Dermis microvascular lymphatic vessel endothelial cell (primary cell): ENCODE measurements around the gene TARS1. TPM values are rescaled to one million over a fixed set of nuclear protein-coding genes. Genes with fewer than 3 reads are reported as not detected.

Experiments
- DNase-seq, 2 donors: peaks; one replicate each; pipeline versions ENCODE4 v3.0.0 to v3.0.0-alpha.2; 2010; ENCODE audit warnings: low read depth in 2 of 2
- total RNA-seq: library from RNA; depleted of rRNA; stranded (reverse); fragments of >200 nt; gene quantifications from 2 replicates; pipeline ENCODE4 v1.2.1, GENCODE V29; 2014

TARS1 gene
- 101 and 149 TPM in 2 replicates for total RNA-seq

DNA sequence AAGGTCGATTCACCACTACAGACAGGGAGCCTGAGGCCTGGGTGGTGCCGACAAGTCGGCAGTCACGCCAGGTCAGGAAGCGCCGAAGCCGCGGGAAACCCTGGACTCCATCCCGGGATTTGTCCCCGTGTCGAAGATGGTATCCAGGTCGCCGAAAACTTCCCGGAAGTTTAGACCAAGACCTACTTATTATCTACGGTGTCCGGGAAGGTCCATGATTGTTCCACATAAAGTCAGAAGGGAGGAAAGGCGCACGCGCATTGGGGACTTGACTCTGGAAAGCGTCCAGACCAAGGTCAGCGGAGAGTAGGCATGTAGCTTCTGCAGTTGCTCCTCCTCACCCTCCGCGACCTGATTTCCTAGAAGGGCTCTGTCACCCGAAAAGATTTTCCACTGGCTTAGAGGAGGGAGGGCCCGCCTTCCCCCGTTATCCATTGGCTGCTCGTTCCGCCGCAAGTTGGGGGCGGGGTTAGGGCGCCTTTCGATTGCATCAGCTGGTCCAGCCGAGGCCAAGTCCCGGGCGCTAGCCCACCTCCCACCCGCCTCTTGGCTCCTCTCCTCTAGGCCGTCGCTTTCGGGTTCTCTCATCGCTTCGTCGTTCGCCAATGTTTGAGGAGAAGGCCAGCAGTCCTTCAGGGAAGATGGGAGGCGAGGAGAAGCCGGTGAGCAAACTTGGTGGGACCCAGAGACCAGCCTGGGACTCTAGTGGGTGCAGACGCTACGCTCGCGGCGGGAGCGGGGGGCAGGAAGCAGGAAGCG is at the start of gene TARS1:
TARS1 (plus strand) TSS at position 484 of the 759 bp plus-strand sequence; CDS start at position 606, 122 bp downstream.
- DNase-seq = peak; percentile 100

DNA sequence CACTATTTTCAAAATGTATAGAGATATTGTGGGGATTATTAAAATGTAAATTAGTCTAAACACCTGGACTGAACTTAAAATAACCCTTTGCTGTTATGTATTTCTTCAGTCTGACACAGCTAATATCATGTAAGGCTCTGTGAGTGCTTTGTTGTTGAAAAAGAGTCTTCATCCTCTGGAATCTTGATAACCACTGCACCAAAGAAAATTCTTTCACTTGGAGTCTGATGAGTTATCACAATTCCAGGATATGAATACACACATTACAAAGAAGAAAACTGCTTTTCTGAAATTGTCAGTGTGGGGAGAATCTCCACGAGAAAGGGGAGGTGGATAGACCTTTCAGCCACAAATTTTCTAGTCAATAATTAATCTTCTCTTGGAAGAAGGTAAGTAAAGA is 42.3 kb upstream of the TARS1 start:
- DNase-seq = peak in 1 of 2 donors; percentile 2

DNA sequence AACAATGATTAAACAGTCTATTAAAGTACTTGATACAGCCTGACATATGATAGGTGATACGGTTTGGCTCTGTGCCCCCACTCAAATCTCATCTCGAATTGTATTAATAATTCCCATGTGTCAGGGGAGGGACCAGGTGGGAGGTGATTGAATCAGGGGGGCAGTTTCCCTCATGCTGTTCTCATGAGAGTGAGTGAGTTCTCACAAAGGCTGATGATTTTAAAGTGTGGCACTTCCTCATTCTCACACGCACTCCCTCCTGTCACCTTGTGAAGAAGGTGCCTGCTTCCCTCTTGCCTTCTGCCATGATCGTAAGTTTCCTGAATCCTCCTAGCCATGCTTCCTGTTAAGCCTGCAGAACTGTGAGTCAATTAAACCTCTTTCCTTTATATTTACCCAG is 40.1 kb upstream of the TARS1 start:
- DNase-seq = peak in 1 of 2 donors; percentile 77

DNA sequence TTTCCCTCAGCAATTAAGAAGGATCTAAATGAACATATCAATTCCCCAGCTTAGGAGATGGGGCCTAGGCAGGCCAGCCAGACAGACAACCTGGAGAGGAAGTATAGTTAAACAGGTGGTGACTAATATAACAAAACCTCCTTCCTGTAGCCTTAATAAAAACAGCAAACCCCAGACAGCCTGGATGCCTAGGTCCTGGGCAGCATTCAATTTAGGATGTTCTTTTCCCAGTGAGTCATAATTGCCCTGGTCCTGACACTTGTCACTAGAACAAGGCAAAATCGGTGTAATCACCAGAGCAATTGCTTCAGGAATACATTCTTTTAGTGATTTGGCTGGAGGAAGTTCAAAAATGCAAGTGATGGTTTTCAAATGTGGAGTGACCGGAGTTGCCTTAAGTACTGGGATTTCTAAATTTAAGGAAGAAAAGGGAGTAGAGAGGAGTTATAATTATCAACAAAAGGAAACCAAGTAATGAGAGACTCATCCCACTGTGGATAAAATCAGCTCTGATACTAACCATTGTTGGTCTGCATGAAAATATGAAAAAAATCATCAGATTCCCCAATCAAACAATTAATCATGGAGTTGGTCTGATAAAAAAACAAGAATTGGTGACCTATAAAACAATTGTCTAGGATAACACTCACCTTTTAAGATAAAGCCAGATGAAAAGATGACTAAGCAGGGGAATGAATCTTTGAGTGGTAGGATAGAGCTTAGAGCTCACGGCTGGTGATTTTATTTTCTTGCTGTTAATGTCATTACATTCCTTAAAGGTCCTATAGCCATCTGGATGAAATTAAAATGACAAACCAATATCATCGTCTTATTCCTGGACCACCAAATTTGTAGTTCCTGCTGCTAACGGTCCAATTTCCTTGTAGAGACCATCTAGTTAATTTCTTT is 39.0 kb upstream of the TARS1 start:
- DNase-seq = peak; percentile 80 to 93

DNA sequence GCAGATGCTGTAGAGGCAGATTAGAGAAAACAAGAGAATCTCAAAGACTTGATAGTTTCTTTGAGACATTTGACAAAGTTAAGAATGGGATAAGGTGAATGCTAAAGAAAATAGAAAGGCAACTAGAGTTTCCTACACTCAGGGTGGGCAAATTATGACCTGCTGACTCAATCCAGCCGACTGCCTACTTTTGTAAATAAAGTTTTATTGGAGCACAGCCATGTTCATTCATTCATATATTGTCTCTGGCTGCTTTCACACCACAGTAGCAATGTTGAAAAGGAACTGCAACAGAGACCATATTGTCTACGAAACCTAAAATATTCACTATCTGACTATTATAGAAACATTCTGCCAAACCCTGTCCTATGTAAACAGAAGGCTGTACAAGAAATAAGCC is 37.6 kb upstream of the TARS1 start:
- DNase-seq = no peak

DNA sequence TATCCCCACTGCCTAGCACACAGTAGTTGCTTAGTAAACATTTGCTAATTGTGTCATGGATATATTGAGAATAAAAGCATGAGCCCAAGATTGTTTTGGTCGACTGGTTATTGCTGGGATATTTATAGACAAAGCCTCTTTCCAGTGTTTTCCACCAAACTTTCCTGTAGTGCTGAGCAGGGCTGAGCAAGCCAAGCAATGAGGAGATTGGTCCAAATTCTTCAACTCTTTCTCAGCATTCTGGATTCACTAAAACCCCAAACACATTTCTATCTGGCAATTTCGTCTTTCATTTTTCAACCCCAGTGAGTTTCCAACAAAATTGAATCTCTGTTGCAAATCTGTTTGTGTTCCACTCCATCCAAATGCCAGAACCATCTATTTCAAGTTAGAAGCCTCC is 31.9 kb upstream of the TARS1 start:
- DNase-seq = no peak

DNA sequence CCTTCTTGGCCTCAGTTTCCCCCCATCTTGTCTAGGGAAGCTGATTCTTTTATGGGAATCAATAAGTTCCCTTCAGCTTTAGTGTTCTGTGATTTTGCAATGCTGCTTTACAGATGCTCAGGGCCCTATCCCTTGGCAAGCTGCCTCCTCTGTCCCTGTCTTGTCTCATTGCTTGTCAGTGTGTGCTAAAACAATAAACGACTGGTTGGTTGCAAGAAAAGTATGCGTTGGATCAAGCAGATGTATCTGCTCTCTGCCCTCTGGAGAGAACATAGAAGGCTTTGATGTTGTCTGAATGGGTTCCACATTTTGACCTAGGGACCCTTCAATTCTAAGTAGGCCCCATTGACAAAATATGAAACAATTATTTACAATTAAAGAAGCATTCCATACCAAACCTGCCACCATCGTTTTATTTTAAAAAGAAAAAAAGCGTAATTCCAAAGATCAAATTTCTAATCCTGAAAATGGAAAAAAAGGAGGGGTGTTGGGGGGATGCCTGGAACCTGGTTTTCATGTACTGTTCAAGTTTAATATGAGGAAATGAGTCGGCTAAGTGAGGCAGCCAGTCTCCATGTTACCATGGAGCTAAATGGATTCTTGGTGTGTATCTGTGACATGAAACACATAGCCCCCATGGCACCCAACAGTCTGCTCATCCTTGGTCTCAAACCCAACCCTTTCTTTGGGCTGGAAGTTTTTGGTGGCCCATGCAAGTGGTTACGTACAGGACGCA is 31.2 kb upstream of the TARS1 start:
- DNase-seq = no peak

DNA sequence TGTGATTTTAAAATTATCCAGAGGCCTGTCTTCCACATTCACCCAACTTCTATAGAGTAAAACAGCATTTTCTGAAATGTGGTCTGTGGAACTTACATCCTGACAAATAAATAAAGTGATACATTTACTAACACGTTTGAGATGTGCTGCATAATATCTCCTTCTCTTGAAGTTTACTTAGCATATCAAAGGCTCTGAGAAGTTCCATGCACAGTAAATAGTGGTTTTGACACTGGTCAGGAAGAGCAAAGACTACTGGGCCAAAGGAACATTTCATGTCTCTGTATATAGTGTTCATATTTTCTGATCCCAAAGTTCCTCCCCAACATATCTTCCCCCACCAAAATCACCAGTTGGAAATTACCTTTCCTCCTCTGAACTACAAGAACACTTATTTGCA is 30.5 kb upstream of the TARS1 start:
- no peak for DNase-seq

DNA sequence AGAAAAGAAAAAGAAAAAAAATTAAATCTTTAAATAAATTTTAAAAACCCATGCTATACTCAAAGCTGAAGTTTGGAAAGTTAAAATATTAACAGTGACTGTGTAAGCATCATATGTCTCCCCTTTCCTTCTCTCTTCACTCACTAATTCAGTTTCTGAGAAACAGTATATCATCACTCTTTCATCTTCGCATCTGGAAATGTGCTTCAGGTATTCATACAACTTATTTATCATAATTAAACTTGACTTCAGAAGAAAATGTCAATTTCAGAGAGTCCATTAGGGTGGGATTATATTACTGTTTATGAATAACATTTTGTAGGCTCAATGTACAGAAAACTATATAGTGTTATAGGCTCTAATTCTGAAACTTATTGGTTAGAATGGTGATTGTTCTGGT is 29.3 kb upstream of the TARS1 start:
- DNase-seq = no peak

DNA sequence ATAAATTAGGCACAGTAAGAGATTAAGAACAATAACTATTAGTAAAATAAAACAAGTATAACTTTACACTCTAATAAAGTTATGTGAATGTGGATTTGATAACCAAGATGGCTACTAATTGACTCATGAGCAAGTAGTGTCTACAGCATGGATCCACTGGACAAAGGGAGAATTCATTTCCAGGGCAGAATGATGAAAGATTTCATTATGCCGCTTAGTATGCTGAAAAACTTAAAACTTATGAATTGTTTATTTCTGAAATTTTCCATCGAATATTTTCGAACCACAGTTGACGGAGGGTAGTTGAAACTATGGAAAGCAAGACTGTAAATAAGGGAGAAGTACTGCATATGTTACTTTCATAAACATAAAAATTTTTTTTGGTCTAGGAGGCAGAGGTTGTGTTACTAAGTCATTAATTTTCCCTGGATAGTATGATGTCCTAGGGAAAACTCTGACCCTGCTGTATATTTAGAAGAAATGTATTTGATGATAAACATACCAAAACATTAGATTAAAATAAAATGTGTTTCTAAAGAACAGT is 24.9 kb upstream of the TARS1 start:
- DNase-seq = no peak

DNA sequence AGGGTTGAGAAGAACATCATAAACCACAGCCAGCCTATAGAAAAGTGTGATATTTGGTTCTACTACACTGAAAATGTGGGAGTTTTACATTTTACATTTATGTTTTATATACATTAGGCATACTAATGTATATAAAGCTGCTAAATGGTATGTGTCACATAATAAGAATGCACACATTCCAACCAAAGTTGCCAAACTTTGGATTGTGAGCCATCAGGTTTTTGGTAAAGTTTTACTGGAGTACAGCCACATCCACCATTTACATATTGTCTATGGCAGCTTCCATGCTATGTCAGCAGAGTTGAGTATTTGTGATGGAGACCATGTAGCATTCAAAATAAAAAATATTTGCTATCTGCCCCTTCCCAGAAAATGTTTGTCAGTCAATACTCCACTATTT is 23.1 kb upstream of the TARS1 start:
- no peak for DNase-seq

DNA sequence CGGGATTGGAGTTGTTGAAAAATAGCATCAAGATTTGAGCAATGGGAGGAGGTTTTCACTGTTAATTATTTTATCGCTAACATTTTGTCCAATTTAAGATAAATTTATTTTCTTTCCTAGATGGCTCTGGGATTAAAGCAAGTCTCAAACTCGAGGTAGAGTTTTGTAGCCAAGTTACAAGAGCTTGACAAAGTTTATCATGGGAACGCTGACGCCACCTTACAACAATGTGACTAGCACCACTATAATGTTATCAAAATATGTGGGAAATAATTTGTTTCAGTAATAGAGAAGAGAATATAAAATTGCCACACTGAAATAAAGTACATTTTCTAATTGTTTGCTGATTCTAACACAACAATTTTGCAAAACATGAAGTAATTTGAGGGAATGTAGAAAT is 19.8 kb upstream of the TARS1 start:
- DNase-seq = no peak

DNA sequence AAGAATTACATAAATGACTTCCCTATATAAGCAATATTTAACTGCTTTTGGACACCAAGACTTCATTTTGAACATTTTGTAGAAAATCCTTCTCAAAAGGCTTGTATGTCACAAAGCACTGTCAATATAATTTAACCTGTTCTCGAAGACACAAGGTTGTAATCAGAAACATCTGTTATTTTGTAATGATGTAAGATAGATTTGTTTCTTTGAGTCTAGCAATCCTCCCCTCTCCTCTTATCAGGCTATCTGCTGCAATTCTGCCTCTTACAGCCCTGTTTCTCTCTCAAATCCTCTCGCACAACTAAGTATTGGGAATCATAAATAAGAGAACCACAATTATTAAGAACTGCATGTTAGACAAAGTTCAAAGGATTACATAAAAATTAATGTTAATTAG is 18.6 kb upstream of the TARS1 start:
- no peak for DNase-seq

DNA sequence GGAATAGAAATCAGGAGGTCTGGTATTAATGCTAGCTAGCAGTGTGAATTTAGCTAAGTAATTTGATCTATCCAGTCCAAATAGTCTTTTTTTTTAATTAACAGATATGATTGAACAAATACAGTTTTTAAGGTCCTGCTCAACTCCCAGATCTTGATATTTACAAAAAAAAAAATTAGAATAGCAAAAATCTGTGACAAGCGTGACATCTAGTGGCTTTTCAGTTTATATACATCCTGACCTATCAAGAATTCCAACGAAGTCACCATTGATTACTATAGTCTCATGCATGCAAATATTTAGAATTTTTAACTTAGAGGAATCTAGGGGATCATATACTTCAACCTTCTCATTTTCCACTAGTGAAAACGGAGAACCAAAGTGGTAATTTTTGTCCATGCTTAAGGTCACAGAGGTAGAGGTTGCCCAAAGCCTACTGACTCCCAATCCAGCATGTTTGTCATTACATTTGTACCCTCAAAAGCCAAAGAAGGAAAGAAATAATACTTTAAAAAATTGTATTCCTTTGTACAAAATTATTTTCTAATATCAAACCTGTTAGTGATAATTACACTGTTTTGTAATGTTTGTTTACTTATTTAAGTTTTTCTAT is 17.6 kb upstream of the TARS1 start:
- peak; percentile 44 to 62 for DNase-seq

DNA sequence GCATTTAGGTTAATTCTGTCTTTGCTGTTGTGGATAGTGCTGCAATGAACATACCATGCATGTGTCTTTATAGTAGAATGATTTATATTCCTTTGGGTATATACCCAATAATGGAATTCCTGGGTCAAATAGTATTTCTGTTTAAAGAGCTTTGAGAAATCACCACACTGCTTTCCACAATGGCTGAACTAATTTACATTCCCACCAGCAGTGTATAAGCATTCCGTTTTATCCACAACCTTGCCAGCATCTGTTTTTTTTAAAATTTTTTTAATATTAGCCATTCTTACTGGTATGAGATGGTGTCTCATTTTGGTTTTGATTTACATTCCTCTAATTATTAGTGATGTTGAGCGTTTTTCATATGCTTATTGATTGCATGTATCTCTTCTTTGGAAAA is 15.5 kb upstream of the TARS1 start:
- DNase-seq = no peak

DNA sequence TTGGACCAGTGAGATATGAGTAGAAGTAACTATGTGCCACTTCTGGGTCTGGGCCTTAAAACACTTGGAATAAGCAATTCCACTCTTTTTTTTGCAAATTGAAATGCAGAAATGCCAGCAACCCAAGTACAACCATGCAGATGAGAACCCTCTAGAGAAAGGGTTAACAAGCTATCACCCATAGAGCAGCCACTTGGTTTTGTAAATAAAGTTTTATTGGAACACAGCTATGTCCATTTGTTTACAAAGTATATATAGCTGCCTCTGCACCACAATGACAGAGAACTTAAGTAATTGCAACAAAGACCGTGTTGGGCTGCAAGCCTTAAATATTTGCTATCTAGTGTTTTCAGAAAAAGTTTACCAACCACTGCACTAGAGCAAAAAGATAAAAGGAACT is 9.8 kb upstream of the TARS1 start:
- DNase-seq = no peak

DNA sequence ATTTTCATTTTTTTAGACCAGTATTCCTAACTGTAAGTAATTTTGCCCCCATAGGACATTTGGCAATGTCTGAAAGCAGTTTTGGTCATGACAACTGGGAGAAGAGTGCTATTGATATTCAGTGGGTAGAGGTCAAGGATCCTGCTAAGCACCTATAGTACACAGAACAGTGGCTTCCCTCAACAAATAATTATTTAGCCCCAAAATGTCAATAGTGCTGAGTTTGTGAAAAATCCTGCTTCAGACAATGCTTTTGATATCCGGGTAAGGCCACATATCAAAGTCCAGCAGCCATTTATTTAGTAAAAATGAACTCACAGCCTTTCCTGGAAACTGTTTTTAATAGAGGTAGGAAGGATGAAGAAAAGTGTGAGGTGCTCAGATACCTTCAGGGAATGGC is 8.1 kb upstream of the TARS1 start:
- no peak for DNase-seq

DNA sequence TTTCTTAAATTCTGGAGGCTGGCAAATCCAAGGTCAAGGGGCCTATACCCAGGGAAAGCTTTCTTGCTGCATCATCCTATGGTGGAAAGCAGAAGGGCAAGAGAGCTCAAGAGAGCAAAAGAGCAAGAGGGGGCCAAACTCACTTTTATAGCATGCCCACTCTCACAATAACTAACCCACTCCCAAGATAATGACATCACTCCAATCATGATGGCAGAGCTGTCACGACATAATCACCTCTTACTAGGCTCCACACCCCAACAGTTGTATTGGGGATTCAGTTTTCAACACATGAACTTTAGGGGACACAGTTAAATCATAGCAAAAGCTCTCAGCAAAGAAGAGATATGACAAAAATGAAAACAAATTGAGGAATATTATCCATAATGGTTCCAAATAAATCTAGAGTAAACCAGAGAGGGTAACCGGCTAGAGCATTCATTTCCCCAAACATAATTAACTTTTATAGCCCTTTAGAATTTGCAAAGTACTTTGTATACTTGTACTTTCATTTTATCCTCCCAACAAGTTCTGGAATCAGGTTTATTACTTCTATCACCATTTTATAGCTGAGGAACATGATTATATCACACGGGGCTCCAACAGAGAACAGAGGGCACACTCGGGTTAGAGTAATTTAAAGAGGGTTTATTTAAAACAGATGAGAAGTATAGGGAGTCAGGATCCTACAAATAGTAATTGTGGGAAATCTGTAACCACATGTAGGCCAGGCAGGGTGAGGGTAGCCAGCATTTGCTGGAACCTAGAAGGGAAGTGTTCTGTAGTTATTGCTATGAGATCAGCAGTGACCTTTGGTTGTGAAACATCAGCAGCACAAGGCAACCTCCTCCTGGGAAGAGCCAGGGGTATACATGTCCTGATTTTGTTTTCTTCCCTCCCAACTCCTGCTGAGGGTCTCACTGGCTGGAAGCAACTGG is 7.2 kb upstream of the TARS1 start:
- DNase-seq = no peak

DNA sequence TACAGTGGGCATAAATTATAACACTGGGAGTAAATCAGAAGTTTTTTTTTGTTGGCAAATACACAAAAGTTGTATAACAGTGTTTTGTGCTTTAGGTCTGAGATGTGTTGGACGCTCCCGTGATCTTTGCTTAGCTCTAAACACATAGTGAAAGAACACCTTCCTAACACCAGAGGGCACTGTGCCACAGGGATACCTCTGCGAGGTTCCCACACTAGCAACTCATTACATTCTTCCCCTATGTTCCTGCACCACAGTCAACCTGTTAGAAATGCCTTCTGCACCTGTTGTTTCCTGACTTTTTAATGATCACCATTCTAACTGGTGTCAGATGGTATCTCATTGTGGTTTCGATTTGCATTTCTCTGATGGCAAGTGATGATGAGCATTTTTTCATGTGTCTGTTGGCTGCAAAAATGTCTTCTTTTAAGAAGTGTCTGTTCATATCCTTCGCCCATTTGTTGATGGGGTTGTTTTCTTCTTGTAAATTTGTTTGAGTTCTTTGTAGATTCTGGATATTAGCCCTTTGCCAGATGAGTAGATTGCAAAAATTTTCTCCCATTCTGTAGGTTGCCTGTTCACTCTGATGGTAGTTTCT is 4.8 kb upstream of the TARS1 start:
- DNase-seq = peak; percentile 66 to 80

DNA sequence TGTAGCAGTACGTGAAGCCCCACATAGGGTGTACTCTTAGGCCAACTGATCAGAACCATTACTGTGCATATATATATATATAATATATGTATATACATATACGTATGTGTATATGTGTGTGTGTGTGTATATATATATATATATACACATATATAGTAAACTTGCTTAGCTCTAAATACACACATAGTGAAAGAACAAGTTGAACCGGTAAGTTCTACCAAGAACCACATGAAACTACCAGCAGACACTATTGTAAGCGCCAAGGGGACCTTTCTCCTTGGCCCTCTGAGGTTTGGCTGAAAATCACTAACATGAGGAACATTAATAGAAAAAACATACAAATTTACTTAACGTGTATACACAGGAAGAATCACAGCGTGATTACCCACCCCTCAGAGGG is 1.8 kb upstream of the TARS1 start:
- no peak for DNase-seq
